DMS153 treated with DMSO at 0.1 percent for 48 hours (cell line): ENCODE results near the gene CADM1.

Source experiments
- DNase-seq: peaks from one replicate; lab custom pipeline; 2025; ENCODE audit not compliant: unreplicated experiment; lab: John Stamatoyannopoulos, UW

Gene CADM1

DNA sequence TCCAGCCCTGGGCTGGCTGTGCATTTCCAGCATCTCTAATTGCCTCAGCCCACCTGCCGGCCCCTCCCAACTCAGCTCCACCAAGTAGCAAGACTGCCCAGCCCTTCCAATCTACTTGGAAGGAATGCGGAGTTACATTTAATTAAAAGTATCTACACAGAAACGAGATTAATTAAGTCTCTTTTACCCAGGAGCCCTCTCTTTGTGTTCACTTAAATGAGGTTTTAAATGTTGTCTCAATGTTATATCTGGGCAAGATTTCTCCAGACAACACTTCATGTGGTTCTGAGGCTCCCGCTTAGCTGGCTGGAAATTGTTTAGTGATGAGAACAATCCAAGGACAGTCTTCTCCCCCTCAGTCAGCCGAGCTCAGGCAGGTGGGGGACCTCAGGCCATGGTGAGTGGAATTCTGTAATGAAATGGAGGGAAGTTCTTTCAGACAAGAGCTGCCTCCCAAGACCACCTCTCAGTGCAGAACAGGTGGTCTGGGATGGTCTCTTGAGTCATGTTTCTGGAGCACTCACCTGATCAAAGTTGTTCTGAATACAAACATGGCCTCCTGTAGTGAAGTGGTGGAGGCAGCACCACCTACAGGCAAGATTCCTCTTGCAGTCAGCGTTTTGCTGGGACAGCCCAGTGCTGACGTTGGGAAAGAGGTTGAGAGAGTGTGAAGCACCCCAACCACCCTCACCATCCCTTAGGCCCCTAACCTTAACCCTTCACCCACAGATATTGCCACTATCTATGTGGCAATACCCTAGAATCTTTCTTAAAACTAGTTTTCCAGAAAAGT, 371.6 kb downstream of the CADM1 start:
- no peak for DNase-seq

DNA sequence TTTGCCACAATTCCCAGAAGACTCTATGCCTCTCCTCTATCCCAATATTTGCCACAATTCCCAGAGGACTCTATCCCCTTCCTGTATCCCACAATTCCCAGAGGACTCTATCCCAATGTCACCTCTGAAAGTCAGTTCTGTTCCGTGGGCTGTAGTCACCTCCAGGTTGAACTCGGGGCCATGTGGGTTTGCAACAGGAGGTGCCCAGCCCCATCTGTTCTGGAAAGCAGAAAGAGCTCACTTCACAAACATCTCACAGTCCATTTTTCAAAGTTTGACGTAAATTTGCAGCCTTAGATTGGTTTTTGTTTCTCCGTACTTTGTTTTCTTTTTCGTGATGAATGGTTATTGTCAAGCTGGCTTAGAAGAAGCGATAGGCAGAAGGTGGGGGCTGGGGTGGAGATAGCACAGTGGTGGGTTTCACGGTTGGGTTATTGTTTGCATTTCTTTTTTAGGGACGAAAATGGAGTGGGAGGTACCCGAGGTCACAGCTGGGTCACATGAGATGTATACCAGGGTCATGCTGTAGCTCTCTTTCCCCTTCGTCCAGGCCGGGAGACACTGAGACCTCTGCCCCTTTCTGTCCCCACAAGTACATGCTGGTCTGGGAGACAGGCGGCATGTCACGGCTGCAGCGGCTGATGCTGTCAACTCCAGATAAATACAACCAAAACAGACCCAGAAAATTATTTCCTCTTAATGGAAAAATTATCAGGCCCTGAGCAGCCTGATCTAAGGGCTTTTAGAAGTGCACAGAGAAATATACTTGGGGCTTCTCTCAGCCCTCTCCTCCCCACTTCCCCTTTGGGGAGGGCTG, 374.5 kb downstream of the CADM1 start:
- no peak for DNase-seq

DNA sequence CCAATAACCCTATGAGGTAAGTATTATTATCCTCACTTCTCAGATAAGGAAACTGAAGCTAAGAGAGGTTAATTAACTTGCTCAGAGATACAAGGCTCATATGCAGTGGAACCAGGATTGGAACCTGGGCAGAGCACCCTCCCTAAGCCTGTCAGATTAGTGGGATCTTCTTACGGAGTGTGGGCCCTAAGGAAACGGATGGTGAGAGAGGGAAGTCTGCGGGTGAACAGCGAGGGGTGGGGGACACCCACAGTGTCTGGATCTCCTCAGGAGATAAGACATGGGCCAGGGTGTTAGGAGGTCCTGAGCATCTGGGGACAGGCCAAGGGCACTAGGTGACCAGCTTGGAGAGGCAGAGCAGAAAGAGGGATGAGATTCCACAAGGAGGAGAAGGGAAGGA, 376.0 kb downstream of the CADM1 start:
- no peak for DNase-seq

DNA sequence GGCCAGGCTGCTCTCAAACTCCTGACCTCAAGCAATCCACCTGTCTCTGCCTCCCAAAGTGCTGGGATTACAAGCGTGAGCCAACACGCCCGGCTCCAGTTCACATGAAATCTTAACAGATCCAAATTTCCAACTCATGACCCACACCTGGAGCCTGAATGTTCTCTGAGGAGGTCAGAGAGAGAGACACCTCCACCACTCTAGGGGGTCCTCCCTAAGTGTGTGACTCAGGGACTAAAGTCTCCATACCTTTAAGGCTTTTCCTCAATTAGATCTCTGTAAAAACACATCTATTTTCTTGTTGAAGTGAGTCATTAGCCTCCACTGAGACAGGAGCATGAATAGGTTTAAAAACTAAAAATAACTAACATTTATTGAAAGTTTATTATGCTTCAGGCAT, 376.4 kb downstream of the CADM1 start:
- DNase-seq, result no peak

DNA sequence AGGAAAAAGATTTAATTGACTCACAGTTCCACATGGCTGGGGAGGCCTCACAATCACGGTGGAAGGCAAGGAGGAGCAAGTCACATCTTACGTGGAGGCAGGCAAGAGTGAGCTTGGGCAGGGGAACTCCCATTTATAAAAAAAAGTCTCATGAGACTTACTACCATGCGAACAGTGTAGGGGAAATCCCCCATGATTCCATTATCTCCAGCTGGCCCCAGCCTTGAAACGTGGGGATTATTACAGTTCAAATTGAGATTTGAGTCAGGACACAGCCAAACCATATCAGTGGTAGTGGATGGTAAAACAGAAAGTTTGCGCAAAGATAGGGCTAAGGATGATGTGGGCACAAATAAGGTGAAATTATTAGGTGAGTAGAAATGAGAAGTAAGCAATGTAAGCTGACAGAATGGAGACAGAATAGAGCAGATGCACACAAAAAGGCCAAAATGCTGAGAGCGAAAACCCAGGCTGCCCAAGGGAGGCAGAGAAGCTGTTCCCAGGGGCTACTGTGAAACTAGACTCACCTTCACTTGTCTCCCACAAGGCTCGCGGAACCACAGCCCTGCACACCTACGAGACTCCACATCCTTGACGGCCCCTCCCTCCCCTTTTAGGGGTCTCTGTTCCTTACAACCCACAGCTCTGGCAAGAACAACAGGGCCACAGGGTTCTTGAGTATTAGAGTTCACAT, 377.6 kb downstream of the CADM1 start:
- no peak for DNase-seq

DNA sequence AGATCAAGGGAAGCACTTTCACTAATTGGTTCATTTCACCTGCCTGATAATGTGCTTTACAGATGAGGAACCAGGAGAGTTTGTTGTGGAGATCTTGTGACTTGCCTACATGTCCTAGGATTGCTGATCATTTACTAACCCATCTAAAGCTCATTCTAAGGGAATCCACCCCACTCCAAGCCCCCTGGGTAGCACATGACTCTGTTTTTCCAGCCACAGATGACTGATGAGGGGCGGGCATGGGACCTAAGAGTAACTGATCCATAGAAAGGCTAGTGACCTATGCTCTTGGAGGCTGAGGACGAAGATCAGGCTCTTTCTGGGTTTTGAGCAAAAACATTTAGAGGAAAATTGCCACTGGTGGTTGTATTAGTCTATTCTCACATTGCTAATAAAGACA, 378.1 kb downstream of the CADM1 start:
- DNase-seq, result no peak

DNA sequence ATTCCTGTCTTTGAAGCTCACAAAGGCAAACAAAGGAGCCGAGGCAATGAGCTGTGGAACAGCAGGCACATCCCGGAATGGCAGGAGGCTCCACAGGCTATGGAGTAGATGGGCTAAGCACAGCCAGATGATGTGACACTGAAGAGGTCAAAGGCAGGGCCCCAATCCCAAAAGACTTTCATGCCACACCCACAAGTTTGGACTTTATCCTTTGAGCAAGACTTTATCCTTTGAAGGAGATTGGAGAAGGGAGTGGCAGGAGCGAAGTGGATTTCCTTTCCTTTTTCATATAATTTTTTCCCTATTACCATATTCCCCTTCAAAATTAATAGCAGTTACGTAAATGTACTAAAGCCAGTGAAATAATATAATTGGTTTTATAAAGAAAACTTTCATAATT, 379.4 kb downstream of the CADM1 start:
- no peak for DNase-seq

DNA sequence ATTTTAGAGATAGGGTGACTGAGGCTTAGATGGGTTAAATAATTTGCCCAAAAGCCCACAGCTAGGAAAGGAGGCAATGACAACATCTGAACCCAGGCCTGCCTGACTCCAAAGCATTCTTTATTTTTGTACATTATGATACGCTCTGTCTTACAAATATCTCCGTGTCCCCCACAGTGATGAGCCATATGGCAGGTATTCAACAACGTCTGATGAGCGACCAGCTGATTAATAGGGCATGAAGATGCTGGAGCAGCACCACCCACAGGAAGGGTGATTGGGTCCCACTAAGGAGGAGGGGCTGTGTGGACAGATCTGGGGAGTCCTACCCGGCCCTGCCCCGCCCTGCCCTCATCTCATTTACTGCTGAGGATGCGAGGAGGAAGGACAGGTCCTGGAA, 380.6 kb downstream of the CADM1 start:
- DNase-seq, result no peak

DNA sequence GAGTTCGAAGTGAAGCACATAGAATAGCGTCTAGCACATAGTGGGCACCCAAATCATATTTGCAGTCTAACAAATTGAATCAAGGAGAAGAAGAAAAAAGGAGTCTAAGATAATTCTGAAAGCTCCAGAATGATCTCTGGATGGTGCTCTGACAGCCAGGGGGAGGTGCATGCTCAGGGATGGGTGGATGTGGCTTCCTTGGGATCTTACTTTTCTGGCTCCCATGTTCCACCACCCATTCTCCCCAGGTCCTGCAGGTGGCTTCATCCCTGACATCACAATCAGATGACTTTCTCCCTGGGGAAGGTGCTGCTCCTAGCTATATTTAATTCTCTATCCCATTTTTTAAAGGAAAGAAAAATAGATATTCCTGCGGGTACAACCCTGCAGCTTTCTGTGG, 381.9 kb downstream of the CADM1 start:
- no peak for DNase-seq
